NT2/D1 (cell line): ENCODE data around the gene LRRC3.

ENCODE experiments used
- DNase-seq: peaks from one replicate; pipeline ENCODE4 v3.0.0-alpha.2; 2011; ENCODE audit warnings: low read depth, low spot score
- H3K27me3 ChIP-seq: 2 replicates; pipeline ENCODE4 v1.6.0; 2011; ENCODE audit warnings: mild to moderate bottlenecking; ENCODE audit not compliant: insufficient read length, insufficient read depth
- H3K36me3 ChIP-seq: 2 replicates; pipeline ENCODE4 v1.6.1; 2011; ENCODE audit warnings: mild to moderate bottlenecking, low read length, mixed read lengths; ENCODE audit not compliant: insufficient read depth, insufficient read length
- H3K4me1 ChIP-seq: 2 replicates; pipeline ENCODE4 v1.5.1; 2011; ENCODE audit not compliant: insufficient read depth, insufficient read length
- H3K4me3 ChIP-seq: 2 replicates; pipeline ENCODE4 v1.5.1; 2011; ENCODE audit warnings: low read depth; ENCODE audit not compliant: insufficient read length
- H3K9ac ChIP-seq: 2 replicates; pipeline ENCODE4 v1.6.0; 2011; ENCODE audit warnings: low read depth; ENCODE audit not compliant: insufficient read length
- H3K9me3 ChIP-seq: 2 replicates; pipeline ENCODE4 v1.5.1; 2011; ENCODE audit warnings: mild to moderate bottlenecking, low read length; ENCODE audit not compliant: insufficient read depth
- SUZ12 ChIP-seq: IDR thresholded peaks from 2 replicates; pipeline ENCODE4 v1.6.1; 2011; ENCODE audit not compliant: insufficient read length, insufficient read depth; ENCODE audit errors: extremely low read depth
- YY1 ChIP-seq: IDR thresholded peaks from 2 replicates; pipeline ENCODE4 v1.6.1; 2011; ENCODE audit not compliant: insufficient read length, insufficient read depth
- ZNF274 ChIP-seq: IDR thresholded peaks from 2 replicates; pipeline ENCODE4 v1.6.1; 2011; ENCODE audit warnings: mild to moderate bottlenecking, low read depth, low read length

Gene LRRC3

DNA sequence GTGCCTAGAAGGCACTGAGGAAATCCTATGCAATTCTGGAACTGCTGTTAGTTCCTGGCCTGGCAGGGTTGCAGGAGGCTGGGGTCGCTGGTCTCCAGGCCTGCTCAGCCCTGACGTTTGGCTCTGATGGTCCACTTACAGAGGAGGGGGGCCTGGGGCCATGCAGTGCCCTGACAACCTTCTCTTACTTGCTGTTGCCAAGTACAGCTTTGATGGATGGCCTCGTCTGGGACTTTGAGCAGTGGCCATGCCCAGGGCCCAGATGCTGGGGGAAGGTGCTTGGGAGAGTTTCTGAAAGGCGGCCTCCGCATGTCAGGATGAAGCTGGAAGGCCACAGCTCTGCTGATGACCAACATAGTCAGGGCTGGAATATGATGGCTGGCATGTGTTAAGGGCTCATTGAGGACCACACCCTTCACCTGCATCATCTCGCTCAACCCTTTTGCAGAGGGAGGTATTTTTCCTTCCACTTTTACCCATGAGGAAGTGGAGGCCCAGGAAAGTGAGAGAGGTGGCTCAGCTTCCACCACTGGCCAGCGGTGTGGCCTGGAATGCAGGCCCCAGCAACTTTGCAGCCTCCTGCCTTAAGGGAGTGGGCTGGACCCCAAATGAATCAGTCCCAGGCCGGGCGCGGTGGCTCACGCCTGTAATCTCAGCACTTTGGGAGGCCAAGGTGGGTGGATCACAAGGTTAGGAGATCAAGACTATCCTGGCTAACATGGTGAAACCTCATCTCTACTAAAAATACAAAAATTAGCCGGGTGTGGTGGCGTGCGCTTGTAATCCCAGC lies 34.7 kb upstream of the LRRC3 start:
- peaks cover 20% of the 10 kb centered on the region for H3K4me1 ChIP-seq
- H3K4me3 ChIP-seq, result no peak overlapping the region
- DNase-seq, result no peak
- TF ChIP-seq YY1 (no peak), ZNF274 (no peak), SUZ12 (no peak)
- H3K9ac ChIP-seq, result no peak overlapping the region
- peaks cover 6% of the 10 kb centered on the region for H3K27me3 ChIP-seq
- H3K36me3 ChIP-seq, result no peaks in the 10 kb centered on the region
- peaks cover 17% of the 10 kb centered on the region; the same call in 1 of the 2 replicates for H3K9me3 ChIP-seq

GRCh38 chr21:44421901-44422840 lies 33.1 kb upstream of the LRRC3 start:
- H3K36me3 ChIP-seq, result no peaks in the 10 kb centered on the region

DNA sequence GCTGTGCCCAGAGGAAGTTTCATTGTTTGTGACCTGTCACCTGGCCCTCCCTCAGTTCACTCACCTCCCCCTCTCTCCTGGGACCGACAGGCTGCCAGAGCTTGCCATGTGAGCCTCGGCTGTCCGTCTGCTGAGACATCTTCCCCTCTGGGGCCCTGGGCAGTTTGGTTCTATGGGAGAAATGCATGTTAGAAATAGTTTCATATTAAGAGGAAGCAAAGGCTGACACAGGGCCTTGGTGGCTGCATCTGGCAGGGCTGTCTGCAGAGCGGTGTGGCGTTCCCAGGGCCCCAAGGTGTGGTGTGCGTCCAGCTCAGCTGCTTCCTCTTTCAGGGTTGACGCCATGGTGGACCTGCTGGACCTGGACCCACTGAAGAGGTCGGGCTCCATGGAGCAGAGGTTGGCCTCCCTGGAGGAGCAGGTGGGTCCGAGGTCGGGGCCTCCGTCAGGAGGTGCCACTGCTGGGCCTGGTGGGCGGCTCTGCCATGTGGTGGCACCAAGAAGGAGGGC lies 31.9 kb upstream of the LRRC3 start:
- TF ChIP-seq SUZ12 (no peak), ZNF274 (no peak), YY1 (no peak)
- Histone ChIP-seq H3K9me3 (peaks cover 16% of the 10 kb centered on the region), H3K4me3 (no peak overlapping the region), H3K9ac (no peak overlapping the region), H3K36me3 (no peaks in the 10 kb centered on the region), H3K4me1 (peaks cover 20% of the 10 kb centered on the region), H3K27me3 (no peaks in the 10 kb centered on the region)
- no peak for DNase-seq

More at GRCh38 chr21:44421901-44422840, 33.1 kb upstream of the LRRC3 start:
- Histone ChIP-seq H3K9me3 (peaks cover 17% of the 10 kb centered on the region; the same call in 1 of the 2 replicates), H3K4me3 (no peak overlapping the region), H3K27me3 (no peaks in the 10 kb centered on the region), H3K4me1 (peaks cover 20% of the 10 kb centered on the region), H3K9ac (no peak overlapping the region)
- no peak for DNase-seq
- TF ChIP-seq SUZ12, result no peak
- TF ChIP-seq ZNF274, result no peak
- no peak for TF ChIP-seq YY1

- no peak for DNase-seq
- H3K9ac ChIP-seq, result no peak overlapping the region
- peaks cover 17% of the 10 kb centered on the region for H3K4me1 ChIP-seq
- TF ChIP-seq YY1 (no peak), SUZ12 (no peak), ZNF274 (no peak)
- peaks cover 20% of the 10 kb centered on the region for H3K9me3 ChIP-seq
- H3K4me3 ChIP-seq, result no peak overlapping the region
- no peaks in the 10 kb centered on the region for H3K36me3 ChIP-seq
- no peaks in the 10 kb centered on the region for H3K27me3 ChIP-seq
Measured at GRCh38 chr21:44423941-44424607, 31.2 kb upstream of the LRRC3 start.

- DNase-seq, result no peak
- Histone ChIP-seq H3K4me3 (no peak overlapping the region), H3K27me3 (no peaks in the 10 kb centered on the region), H3K9me3 (peaks cover 19% of the 10 kb centered on the region), H3K36me3 (no peaks in the 10 kb centered on the region), H3K9ac (peak overlapping the region; percentile 5), H3K4me1 (peaks cover 16% of the 10 kb centered on the region)
- no peak for TF ChIP-seq SUZ12
Measured at GRCh38 chr21:44424608-44425306, 30.6 kb upstream of the LRRC3 start.

DNA sequence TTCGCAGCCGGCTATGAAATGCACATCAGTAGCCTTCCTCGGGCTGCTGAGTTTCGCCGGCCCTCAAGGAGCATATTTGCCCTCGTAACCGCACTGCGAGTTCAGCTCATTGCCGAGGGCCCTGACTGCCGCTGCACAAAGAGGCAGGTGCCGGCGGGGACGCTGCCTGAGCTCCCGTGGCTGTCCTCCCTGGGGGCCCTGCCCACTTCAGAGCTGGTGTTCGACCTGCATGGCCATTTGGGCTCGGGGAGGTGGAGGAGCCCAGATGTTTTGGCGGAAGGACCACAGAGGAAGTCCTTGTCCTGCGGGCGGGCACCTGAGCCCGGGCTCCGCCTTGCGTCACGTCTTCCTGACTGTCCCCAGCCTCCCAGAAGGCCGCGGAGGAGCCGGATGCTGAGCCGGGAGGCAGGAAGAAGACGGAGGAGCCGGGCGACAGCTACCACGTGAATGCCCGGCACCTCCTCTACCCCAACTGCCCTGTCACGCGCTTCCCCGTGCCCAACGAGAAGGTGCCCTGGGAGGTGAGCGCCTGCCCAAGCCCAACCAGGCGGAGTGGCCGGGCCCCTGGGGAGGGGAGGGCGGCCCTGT lies 29.9 kb upstream of the LRRC3 start:
- no peak for DNase-seq
- Histone ChIP-seq H3K9ac (peak overlapping the region; percentile 45), H3K4me1 (peaks cover 16% of the 10 kb centered on the region)

More for the DNA sequence above, 29.9 kb upstream of the LRRC3 start:
- no peaks in the 10 kb centered on the region for H3K36me3 ChIP-seq
- no peaks in the 10 kb centered on the region for H3K27me3 ChIP-seq
- H3K9me3 ChIP-seq, result peaks cover 22% of the 10 kb centered on the region
- no peak overlapping the region for H3K4me3 ChIP-seq
- TF ChIP-seq ZNF274 (no peak), YY1 (no peak), SUZ12 (no peak)
